ENCODE measurements around the gene NXPH2.

NXPH2 gene

DNA sequence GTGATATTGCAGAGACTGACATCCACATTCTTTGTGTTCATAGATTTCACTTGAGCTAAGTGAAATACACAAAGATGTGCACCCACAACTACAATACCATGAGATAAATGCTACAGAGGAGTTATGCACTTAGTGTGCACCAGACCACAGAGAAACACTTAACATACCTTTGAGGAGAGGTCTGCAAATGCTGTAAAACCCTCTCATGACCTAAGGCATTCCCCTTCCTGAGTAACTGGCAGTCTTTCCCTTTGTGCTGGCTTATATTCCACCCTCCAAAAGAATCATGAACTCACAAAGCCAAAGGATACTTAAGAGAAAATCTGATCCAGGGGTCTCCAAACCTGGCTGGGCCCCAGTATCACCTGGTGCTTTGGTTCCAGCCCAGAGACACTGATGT lies 16.2 kb downstream of the NXPH2 start:
- TF ChIP-seq POLR2AphosphoS5 (IDR thresholded peaks at IDR 0.05; ENCODE audit: low read depth, low read length) (no peak), FOXP2 (optimal IDR thresholded peaks at IDR 0.05; ENCODE audit: borderline replicate concordance, extremely low read depth, extremely low read length, insufficient read depth) (no peak), TAF1 (IDR thresholded peaks at IDR 0.05; ENCODE audit: borderline replicate concordance, insufficient read depth, low read length) (no peak), SIN3A (IDR thresholded peaks at IDR 0.05; ENCODE audit: borderline replicate concordance, insufficient read depth, low read length) (no peak)
- TF ChIP-seq, protein P1, sequence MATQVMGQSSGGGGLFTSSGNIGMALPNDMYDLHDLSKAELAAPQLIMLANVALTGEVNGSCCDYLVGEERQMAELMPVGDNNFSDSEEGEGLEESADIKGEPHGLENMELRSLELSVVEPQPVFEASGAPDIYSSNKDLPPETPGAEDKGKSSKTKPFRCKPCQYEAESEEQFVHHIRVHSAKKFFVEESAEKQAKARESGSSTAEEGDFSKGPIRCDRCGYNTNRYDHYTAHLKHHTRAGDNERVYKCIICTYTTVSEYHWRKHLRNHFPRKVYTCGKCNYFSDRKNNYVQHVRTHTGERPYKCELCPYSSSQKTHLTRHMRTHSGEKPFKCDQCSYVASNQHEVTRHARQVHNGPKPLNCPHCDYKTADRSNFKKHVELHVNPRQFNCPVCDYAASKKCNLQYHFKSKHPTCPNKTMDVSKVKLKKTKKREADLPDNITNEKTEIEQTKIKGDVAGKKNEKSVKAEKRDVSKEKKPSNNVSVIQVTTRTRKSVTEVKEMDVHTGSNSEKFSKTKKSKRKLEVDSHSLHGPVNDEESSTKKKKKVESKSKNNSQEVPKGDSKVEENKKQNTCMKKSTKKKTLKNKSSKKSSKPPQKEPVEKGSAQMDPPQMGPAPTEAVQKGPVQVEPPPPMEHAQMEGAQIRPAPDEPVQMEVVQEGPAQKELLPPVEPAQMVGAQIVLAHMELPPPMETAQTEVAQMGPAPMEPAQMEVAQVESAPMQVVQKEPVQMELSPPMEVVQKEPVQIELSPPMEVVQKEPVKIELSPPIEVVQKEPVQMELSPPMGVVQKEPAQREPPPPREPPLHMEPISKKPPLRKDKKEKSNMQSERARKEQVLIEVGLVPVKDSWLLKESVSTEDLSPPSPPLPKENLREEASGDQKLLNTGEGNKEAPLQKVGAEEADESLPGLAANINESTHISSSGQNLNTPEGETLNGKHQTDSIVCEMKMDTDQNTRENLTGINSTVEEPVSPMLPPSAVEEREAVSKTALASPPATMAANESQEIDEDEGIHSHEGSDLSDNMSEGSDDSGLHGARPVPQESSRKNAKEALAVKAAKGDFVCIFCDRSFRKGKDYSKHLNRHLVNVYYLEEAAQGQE (IDR thresholded peaks at IDR 0.05; ENCODE audit: insufficient read depth in 1 of 2, low read depth in 2 of 2, low read length in 2 of 2) = no peak

- TF ChIP-seq FOXP2 (optimal IDR thresholded peaks at IDR 0.05; ENCODE audit: borderline replicate concordance, extremely low read depth, extremely low read length, insufficient read depth) = no peak
- TF ChIP-seq TAF1 (IDR thresholded peaks at IDR 0.05; ENCODE audit: borderline replicate concordance, insufficient read depth, low read length) = no peak
- no peak for TF ChIP-seq SIN3A (IDR thresholded peaks at IDR 0.05; ENCODE audit: borderline replicate concordance, insufficient read depth, low read length)
- TF ChIP-seq, protein P1 (IDR thresholded peaks at IDR 0.05; ENCODE audit: insufficient read depth in 1 of 2, low read depth in 2 of 2, low read length in 2 of 2) = no peak
- TF ChIP-seq POLR2AphosphoS5 (IDR thresholded peaks at IDR 0.05; ENCODE audit: low read depth, low read length) = no peak
Measured at GRCh38 chr2:138762533-138762932, 17.7 kb downstream of the NXPH2 start.

GRCh38 chr2:138760676-138761075 lies 19.5 kb downstream of the NXPH2 start:
- TF ChIP-seq SIN3A (IDR thresholded peaks at IDR 0.05; ENCODE audit: borderline replicate concordance, insufficient read depth, low read length) (no peak), POLR2AphosphoS5 (IDR thresholded peaks at IDR 0.05; ENCODE audit: low read depth, low read length) (no peak), TAF1 (IDR thresholded peaks at IDR 0.05; ENCODE audit: borderline replicate concordance, insufficient read depth, low read length) (no peak), FOXP2 (optimal IDR thresholded peaks at IDR 0.05; ENCODE audit: borderline replicate concordance, extremely low read depth, extremely low read length, insufficient read depth) (no peak)
- TF ChIP-seq, protein P1 (IDR thresholded peaks at IDR 0.05; ENCODE audit: insufficient read depth in 1 of 2, low read depth in 2 of 2, low read length in 2 of 2) = no peak

DNA sequence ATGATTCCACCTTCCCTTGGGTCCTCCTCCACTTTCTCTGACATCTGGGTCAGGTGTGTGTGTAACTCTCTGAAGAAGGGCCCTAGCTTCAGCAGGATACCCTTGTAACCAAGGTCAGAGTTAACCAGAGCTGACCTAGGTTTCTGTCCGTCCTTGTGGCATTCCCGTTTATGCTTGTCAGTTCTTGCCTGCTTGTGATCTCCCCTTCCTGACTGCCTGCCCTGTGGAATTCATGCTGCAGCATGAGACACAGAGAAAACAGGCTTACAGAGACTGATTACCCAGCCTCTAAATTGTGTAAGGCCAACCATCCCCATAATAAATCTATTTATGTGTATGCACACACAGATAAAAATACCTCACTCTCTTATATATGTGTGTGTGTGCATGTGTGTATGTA lies 22.8 kb downstream of the NXPH2 start:
- TF ChIP-seq, protein P1 (IDR thresholded peaks at IDR 0.05; ENCODE audit: insufficient read depth in 1 of 2, low read depth in 2 of 2, low read length in 2 of 2) = no peak
- TF ChIP-seq POLR2AphosphoS5 (IDR thresholded peaks at IDR 0.05; ENCODE audit: low read depth, low read length) = no peak
- TF ChIP-seq TAF1 (IDR thresholded peaks at IDR 0.05; ENCODE audit: borderline replicate concordance, insufficient read depth, low read length) = no peak
- TF ChIP-seq FOXP2 (optimal IDR thresholded peaks at IDR 0.05; ENCODE audit: borderline replicate concordance, extremely low read depth, extremely low read length, insufficient read depth) = no peak
- TF ChIP-seq SIN3A (IDR thresholded peaks at IDR 0.05; ENCODE audit: borderline replicate concordance, insufficient read depth, low read length) = no peak

All from PFSK-1 (cell line).